GM21526 (cell line): ENCODE results near the gene DLG2.
A peak's percentile ranks its signal among the peaks of the same experiment; 100 is the strongest.
"Not testable (repeated sequence)": the region's sequence is repeated elsewhere in the genome, so short reads cannot be mapped to it uniquely, and the experiment has no call there.

Experiments used
- ATAC-seq: cut with Tn5 transposase; IDR thresholded peaks from one replicate; pipeline ENCODE4 v1.9.1; 2021; ENCODE audit warnings: moderate library complexity; ENCODE audit not compliant: unreplicated experiment, low FRiP score

Gene DLG2

GRCh38 chr11:85355921-85356320 lies 271.2 kb downstream of the DLG2 start:
- no peak for ATAC-seq

GRCh38 chr11:85349539-85349938 lies 277.6 kb downstream of the DLG2 start:
- ATAC-seq: not testable (repeated sequence)

- no peak for ATAC-seq
Measured at GRCh38 chr11:85348945-85349344, 278.2 kb downstream of the DLG2 start.

- ATAC-seq: no peak
Measured at GRCh38 chr11:85347291-85347690, 279.9 kb downstream of the DLG2 start.

- ATAC-seq: no peak
Measured at GRCh38 chr11:85346484-85346883, 280.7 kb downstream of the DLG2 start.

- not testable (repeated sequence) for ATAC-seq
Measured at GRCh38 chr11:85340846-85341245, 286.3 kb downstream of the DLG2 start.

GRCh38 chr11:85318573-85318972 lies 308.6 kb downstream of the DLG2 start:
- no peak for ATAC-seq

- ATAC-seq: peak; percentile 99
Measured at GRCh38 chr11:85316967-85317366, 310.2 kb downstream of the DLG2 start.

GRCh38 chr11:85313741-85314140 lies 313.4 kb downstream of the DLG2 start:
- ATAC-seq: no peak

GRCh38 chr11:85310479-85310878 lies 316.7 kb downstream of the DLG2 start:
- no peak for ATAC-seq

GRCh38 chr11:85307366-85307765 lies 319.8 kb downstream of the DLG2 start:
- no peak for ATAC-seq

- no peak for ATAC-seq
Measured at GRCh38 chr11:85301895-85302678, 325.1 kb downstream of the DLG2 start.

- ATAC-seq: no peak
Measured at GRCh38 chr11:85299258-85299942, 327.7 kb downstream of the DLG2 start.

GRCh38 chr11:85295694-85296271 lies 331.4 kb downstream of the DLG2 start:
- no peak for ATAC-seq

- no peak for ATAC-seq
Measured at GRCh38 chr11:85281550-85281949, 345.6 kb downstream of the DLG2 start.

- no peak for ATAC-seq
Measured at GRCh38 chr11:85279267-85279666, 347.9 kb downstream of the DLG2 start.

- ATAC-seq: no peak
Measured at GRCh38 chr11:85277693-85278092, 349.5 kb downstream of the DLG2 start.

- no peak for ATAC-seq
Measured at GRCh38 chr11:85276332-85276731, 350.8 kb downstream of the DLG2 start.

- ATAC-seq: not testable (repeated sequence)
Measured at GRCh38 chr11:85270315-85270714, 356.8 kb downstream of the DLG2 start.

GRCh38 chr11:85269109-85269508 lies 358.0 kb downstream of the DLG2 start:
- ATAC-seq: no peak

- no peak for ATAC-seq
Measured at GRCh38 chr11:85266646-85267045, 360.5 kb downstream of the DLG2 start.

GRCh38 chr11:85263328-85263727 lies 363.8 kb downstream of the DLG2 start:
- ATAC-seq: no peak
